ENCODE results near the gene GASK1B. TPM values are rescaled to one million over a fixed set of nuclear protein-coding genes. Genes with fewer than 3 reads are reported as not detected.

The GASK1B gene
- polyA plus RNA-seq, 1 donor (not counting 4 experiments of a cell fraction or from before 2014, with no cell fraction given) = 2.1 TPM

DNA sequence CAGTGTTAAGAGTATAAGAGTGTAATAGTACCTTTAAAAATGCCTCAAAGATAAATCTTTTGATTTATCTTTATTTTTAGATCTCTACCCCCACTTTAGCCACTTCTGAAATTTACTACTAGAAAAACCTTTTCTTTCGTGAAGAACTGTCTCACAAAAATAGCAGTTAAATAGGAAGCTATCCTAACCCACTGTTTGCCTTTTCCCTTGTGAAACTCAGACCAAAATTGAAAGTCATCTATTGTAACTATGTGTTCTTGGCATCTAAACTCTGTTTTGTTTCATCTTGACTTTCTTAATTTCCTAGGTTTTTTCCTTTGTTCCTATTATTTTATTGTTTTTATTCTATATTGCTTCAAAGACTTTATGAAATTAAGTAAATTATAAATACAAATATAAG, 29.7 kb upstream of the GASK1B start:
- Histone ChIP-seq H3K9me3 (ENCODE audit: control insufficient read depth, low read depth, low read length) (no peaks in the 10 kb centered on the region), H3K4me3 (ENCODE audit: control insufficient read depth in 2 of 3, extremely low read depth in 1 of 3, insufficient read depth in 2 of 3, low read depth in 1 of 3, low read length in 3 of 3) (no peak overlapping the region), H3K79me2 (ENCODE audit: control insufficient read depth, insufficient read depth, low read length) (no peaks in the 10 kb centered on the region), H4K20me1 (ENCODE audit: control insufficient read depth, extremely low read depth, insufficient read depth, low read length) (no peaks in the 10 kb centered on the region), H3K36me3 (ENCODE audit: control insufficient read depth in 2 of 2, extremely low read depth in 1 of 2, insufficient read depth in 2 of 2, low read length in 2 of 2) (no peaks in the 10 kb centered on the region), H3K4me2 (ENCODE audit: control insufficient read depth, extremely low read depth, insufficient read depth, low read depth, low read length) (no peak overlapping the region), H3K9ac (ENCODE audit: control insufficient read depth, extremely low read depth, insufficient read depth, low read length) (no peak overlapping the region), H3K27me3 (ENCODE audit: control insufficient read depth, extremely low read depth, insufficient read depth, low read length) (no peaks in the 10 kb centered on the region), H3K9me1 (ENCODE audit: control insufficient read depth, extremely low read depth, insufficient read depth, low read length) (no peaks in the 10 kb centered on the region), H3K4me1 (ENCODE audit: control insufficient read depth, extremely low read depth, insufficient read depth, low read length) (no peaks in the 10 kb centered on the region), H2AFZ (ENCODE audit: control insufficient read depth, low read length) (no peak overlapping the region), H3K27ac (ENCODE audit: control insufficient read depth, insufficient read depth, low read length) (no peak overlapping the region)
- dilution Hi-C loops (cut with MboI; ENCODE audit: extremely low pct_ligation_motif_present, low sequenced_read_pairs) = no loop called here
- DNase-seq (ENCODE audit: low read depth, low spot score) = no peak
- TF ChIP-seq, protein P1, sequence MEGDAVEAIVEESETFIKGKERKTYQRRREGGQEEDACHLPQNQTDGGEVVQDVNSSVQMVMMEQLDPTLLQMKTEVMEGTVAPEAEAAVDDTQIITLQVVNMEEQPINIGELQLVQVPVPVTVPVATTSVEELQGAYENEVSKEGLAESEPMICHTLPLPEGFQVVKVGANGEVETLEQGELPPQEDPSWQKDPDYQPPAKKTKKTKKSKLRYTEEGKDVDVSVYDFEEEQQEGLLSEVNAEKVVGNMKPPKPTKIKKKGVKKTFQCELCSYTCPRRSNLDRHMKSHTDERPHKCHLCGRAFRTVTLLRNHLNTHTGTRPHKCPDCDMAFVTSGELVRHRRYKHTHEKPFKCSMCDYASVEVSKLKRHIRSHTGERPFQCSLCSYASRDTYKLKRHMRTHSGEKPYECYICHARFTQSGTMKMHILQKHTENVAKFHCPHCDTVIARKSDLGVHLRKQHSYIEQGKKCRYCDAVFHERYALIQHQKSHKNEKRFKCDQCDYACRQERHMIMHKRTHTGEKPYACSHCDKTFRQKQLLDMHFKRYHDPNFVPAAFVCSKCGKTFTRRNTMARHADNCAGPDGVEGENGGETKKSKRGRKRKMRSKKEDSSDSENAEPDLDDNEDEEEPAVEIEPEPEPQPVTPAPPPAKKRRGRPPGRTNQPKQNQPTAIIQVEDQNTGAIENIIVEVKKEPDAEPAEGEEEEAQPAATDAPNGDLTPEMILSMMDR (optimal IDR thresholded peaks at IDR 0.05 in 1 of 3, IDR thresholded peaks at IDR 0.05 in 1 of 3, conservative IDR thresholded peaks at IDR 0.05 in 1 of 3; ENCODE audit: extremely low read depth in 1 of 3, insufficient read depth in 2 of 3, low read length in 3 of 3) = no peak
- TF ChIP-seq EZH2 (IDR thresholded peaks at IDR 0.05; ENCODE audit: low read length) = no peak
- no peak for FAIRE-seq

DNA sequence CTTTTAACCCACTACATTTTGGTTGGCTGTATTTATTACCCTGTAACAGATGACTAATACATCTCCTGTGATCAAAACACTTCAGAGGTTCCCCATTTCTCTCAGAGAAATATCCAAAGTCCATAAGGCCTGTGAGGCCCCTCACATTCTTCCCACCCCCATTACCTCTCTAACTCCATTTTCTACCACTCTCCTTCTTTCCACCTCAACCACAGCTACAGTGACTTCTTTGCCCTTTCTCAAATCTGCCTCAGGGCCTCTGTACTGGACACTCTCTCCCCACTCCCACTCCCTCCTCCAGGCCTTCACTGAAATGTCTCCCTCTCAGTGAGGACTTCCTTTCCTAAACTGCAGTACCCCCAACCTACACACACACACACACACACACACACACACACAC, 29.1 kb upstream of the GASK1B start:
- FAIRE-seq (no peak), DNase-seq (ENCODE audit: low read depth, low spot score) (no peak)
- Histone ChIP-seq H3K4me1 (ENCODE audit: control insufficient read depth, extremely low read depth, insufficient read depth, low read length) (no peaks in the 10 kb centered on the region), H3K4me2 (ENCODE audit: control insufficient read depth, extremely low read depth, insufficient read depth, low read depth, low read length) (no peak overlapping the region), H3K36me3 (ENCODE audit: control insufficient read depth in 2 of 2, extremely low read depth in 1 of 2, insufficient read depth in 2 of 2, low read length in 2 of 2) (no peaks in the 10 kb centered on the region), H3K27ac (ENCODE audit: control insufficient read depth, insufficient read depth, low read length) (no peak overlapping the region), H3K9me3 (ENCODE audit: control insufficient read depth, low read depth, low read length) (no peaks in the 10 kb centered on the region), H3K27me3 (ENCODE audit: control insufficient read depth, extremely low read depth, insufficient read depth, low read length) (no peaks in the 10 kb centered on the region), H4K20me1 (ENCODE audit: control insufficient read depth, extremely low read depth, insufficient read depth, low read length) (no peaks in the 10 kb centered on the region), H3K9ac (ENCODE audit: control insufficient read depth, extremely low read depth, insufficient read depth, low read length) (no peak overlapping the region), H3K4me3 (ENCODE audit: control insufficient read depth in 2 of 3, extremely low read depth in 1 of 3, insufficient read depth in 2 of 3, low read depth in 1 of 3, low read length in 3 of 3) (no peak overlapping the region), H2AFZ (ENCODE audit: control insufficient read depth, low read length) (no peak overlapping the region), H3K79me2 (ENCODE audit: control insufficient read depth, insufficient read depth, low read length) (no peaks in the 10 kb centered on the region), H3K9me1 (ENCODE audit: control insufficient read depth, extremely low read depth, insufficient read depth, low read length) (no peaks in the 10 kb centered on the region)
- dilution Hi-C loops (cut with MboI; ENCODE audit: extremely low pct_ligation_motif_present, low sequenced_read_pairs) = no loop called here
- TF ChIP-seq EZH2 (IDR thresholded peaks at IDR 0.05; ENCODE audit: low read length) = no peak

DNA sequence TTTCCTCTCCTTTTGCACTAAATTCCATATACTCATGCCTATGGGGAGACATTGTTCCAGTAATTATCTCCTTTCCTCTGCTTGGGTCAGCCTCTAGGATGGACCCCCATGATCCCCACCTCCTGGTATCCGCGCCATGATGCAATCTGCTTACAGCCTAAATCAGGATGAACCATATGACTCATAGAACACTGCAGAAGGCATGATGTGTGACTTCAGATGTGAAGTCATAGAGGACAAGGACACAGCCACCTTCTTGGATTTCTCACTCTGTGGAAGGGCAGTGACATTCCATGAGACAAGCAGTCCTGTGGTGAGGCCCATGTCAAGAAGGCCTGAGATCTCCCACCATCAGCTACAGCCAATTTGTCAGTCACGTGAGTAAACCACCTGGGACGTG, 28.5 kb upstream of the GASK1B start:
- dilution Hi-C loops (cut with MboI; ENCODE audit: extremely low pct_ligation_motif_present, low sequenced_read_pairs) = no loop called here
- no peak overlapping the region for H2AFZ ChIP-seq (ENCODE audit: control insufficient read depth, low read length)
- no peak overlapping the region for H3K27ac ChIP-seq (ENCODE audit: control insufficient read depth, insufficient read depth, low read length)
- no peak for FAIRE-seq
- no peaks in the 10 kb centered on the region for H3K36me3 ChIP-seq (ENCODE audit: control insufficient read depth in 2 of 2, extremely low read depth in 1 of 2, insufficient read depth in 2 of 2, low read length in 2 of 2)
- no peak overlapping the region for H3K4me3 ChIP-seq (ENCODE audit: control insufficient read depth in 2 of 3, extremely low read depth in 1 of 3, insufficient read depth in 2 of 3, low read depth in 1 of 3, low read length in 3 of 3)
- no peaks in the 10 kb centered on the region for H3K4me1 ChIP-seq (ENCODE audit: control insufficient read depth, extremely low read depth, insufficient read depth, low read length)
- TF ChIP-seq EZH2 (IDR thresholded peaks at IDR 0.05; ENCODE audit: low read length) = no peak
- TF ChIP-seq, protein P1 (optimal IDR thresholded peaks at IDR 0.05 in 1 of 3, IDR thresholded peaks at IDR 0.05 in 1 of 3, conservative IDR thresholded peaks at IDR 0.05 in 1 of 3; ENCODE audit: extremely low read depth in 1 of 3, insufficient read depth in 2 of 3, low read length in 3 of 3) = no peak
- no peaks in the 10 kb centered on the region for H3K79me2 ChIP-seq (ENCODE audit: control insufficient read depth, insufficient read depth, low read length)
- H3K9me3 ChIP-seq (ENCODE audit: control insufficient read depth, low read depth, low read length) = no peaks in the 10 kb centered on the region
- DNase-seq (ENCODE audit: low read depth, low spot score) = no peak
- no peak overlapping the region for H3K4me2 ChIP-seq (ENCODE audit: control insufficient read depth, extremely low read depth, insufficient read depth, low read depth, low read length)
- H3K27me3 ChIP-seq (ENCODE audit: control insufficient read depth, extremely low read depth, insufficient read depth, low read length) = no peaks in the 10 kb centered on the region
- H3K9me1 ChIP-seq (ENCODE audit: control insufficient read depth, extremely low read depth, insufficient read depth, low read length) = no peaks in the 10 kb centered on the region
- no peak overlapping the region for H3K9ac ChIP-seq (ENCODE audit: control insufficient read depth, extremely low read depth, insufficient read depth, low read length)
- no peaks in the 10 kb centered on the region for H4K20me1 ChIP-seq (ENCODE audit: control insufficient read depth, extremely low read depth, insufficient read depth, low read length)
